Measurements from ENCODE around the gene DEFB127.

- TF ChIP-seq MYB (IDR thresholded peaks at IDR 0.05; ENCODE audit: borderline replicate concordance, low read depth, low read length), result no peak
- no peak for TF ChIP-seq POU2F2 (IDR thresholded peaks at IDR 0.05; ENCODE audit: borderline replicate concordance, low read depth, low read length)
- no peak for TF ChIP-seq MAX (IDR thresholded peaks at IDR 0.05; ENCODE audit: low read depth, low read length)
- no peak for TF ChIP-seq EZH2 (IDR thresholded peaks at IDR 0.05; ENCODE audit: borderline replicate concordance, control insufficient read depth, low read depth, low read length)
- no peak for TF ChIP-seq SUZ12 (IDR thresholded peaks at IDR 0.05; ENCODE audit: unreplicated experiment)
- TF ChIP-seq CTCF (IDR thresholded peaks at IDR 0.05 in 2 of 3, conservative IDR thresholded peaks at IDR 0.05 in 1 of 3; ENCODE audit: control insufficient read depth in 2 of 3, extremely low read depth in 1 of 3, insufficient read depth in 1 of 3, low read depth in 3 of 3, low read length in 3 of 3), result no peak
- no peak for TF ChIP-seq CUX1 (IDR thresholded peaks at IDR 0.05; ENCODE audit: insufficient replicate concordance, low read depth, low read length)
- no peak for TF ChIP-seq IRF3 (IDR thresholded peaks at IDR 0.05)
- TF ChIP-seq RAD21 (IDR thresholded peaks at IDR 0.05; ENCODE audit: insufficient read depth, low read depth, low read length), result no peak
These were observed 15.0 kb upstream of the DEFB127 start, which contains the start of gene DEFB126 for GRCh38 chr20:142290-142689.
